Measurements from ENCODE around the gene FBXO42.

DNA sequence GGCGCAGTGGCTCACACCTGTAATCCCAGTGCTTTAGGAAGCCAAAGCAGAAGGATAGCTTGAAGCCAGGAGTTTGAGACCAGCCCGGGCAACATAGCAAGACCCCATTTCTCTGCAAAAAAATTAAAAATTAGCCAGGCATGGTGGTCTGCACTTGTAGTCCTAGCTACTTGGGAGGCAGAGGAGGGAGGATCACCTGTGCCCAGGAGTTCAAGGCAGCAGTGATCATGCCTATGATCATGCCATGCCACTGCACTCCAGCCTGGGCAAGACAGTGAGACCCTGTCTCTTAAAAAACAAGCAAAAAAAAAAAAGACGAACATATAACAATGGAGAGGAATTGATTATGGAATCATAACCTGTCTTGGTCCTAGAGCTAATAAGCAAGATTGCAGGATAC is 45.1 kb downstream of the FBXO42 start:
- TF ChIP-seq, protein P1, sequence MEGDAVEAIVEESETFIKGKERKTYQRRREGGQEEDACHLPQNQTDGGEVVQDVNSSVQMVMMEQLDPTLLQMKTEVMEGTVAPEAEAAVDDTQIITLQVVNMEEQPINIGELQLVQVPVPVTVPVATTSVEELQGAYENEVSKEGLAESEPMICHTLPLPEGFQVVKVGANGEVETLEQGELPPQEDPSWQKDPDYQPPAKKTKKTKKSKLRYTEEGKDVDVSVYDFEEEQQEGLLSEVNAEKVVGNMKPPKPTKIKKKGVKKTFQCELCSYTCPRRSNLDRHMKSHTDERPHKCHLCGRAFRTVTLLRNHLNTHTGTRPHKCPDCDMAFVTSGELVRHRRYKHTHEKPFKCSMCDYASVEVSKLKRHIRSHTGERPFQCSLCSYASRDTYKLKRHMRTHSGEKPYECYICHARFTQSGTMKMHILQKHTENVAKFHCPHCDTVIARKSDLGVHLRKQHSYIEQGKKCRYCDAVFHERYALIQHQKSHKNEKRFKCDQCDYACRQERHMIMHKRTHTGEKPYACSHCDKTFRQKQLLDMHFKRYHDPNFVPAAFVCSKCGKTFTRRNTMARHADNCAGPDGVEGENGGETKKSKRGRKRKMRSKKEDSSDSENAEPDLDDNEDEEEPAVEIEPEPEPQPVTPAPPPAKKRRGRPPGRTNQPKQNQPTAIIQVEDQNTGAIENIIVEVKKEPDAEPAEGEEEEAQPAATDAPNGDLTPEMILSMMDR (IDR thresholded peaks at IDR 0.05; ENCODE audit: extremely low read depth in 1 of 2, insufficient read depth in 1 of 2, low read depth in 1 of 2, low read length in 2 of 2), result no peak
- no peak for TF ChIP-seq POLR2AphosphoS5 (IDR thresholded peaks at IDR 0.05; ENCODE audit: insufficient read depth, low read depth, low read length)
- no peak for TF ChIP-seq POLR2A (IDR thresholded peaks at IDR 0.05; ENCODE audit: low read depth, low read length)
- no peak for TF ChIP-seq EZH2 (IDR thresholded peaks at IDR 0.05; ENCODE audit: borderline replicate concordance, low read depth, low read length, severe bottlenecking)
- TF ChIP-seq, protein P2, sequence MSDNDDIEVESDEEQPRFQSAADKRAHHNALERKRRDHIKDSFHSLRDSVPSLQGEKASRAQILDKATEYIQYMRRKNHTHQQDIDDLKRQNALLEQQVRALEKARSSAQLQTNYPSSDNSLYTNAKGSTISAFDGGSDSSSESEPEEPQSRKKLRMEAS (IDR thresholded peaks at IDR 0.05; ENCODE audit: insufficient read depth, insufficient read length), result no peak

Data from endothelial cell of umbilical vein (primary cell).